ENCODE measurements around the gene PLIN3. TPM values are rescaled to one million over a fixed set of nuclear protein-coding genes. Genes with fewer than 3 reads are reported as not detected.

PLIN3 gene
- total and polyA plus RNA-seq, 9 of the 15 experiments (the other 6 are each of a cell fraction or from before 2014, with no cell fraction given), result 7.5 to 75.6 (median 43.1) TPM

GRCh38 chr19:4870025-4870700 lies 2.7 kb upstream of the PLIN3 start (continued):
- TF ChIP-seq ZBTB40 (IDR thresholded peaks at IDR 0.05) (0 out of 2 replicates have a peak, but pooled peaks have one; percentile 17), ZBTB40 (CRISPR knock-in tag; IDR thresholded peaks at IDR 0.05) (no peak), PHF8 (IDR thresholded peaks at IDR 0.05; ENCODE audit: borderline replicate concordance, low read length) (no peak), MTA3 (IDR thresholded peaks at IDR 0.05; ENCODE audit: borderline replicate concordance) (peak; percentile 51; the same call in 1 of the 2 replicates), MAX (CRISPR knock-in tag; IDR thresholded peaks at IDR 0.05) (no peak), ZMIZ1 (IDR thresholded peaks at IDR 0.05; ENCODE audit: low read depth in 2 of 2, low read length in 2 of 2) (no peak; a peak in 1 of 4 replicates), HDGF (IDR thresholded peaks at IDR 0.05) (peak; percentile 96), ID3 (CRISPR knock-in tag; IDR thresholded peaks at IDR 0.05) (no peak), ID3 (tag; IDR thresholded peaks at IDR 0.05) (peak; percentile 38; the same call in 1 of the 2 replicates), RB1 (IDR thresholded peaks at IDR 0.05; ENCODE audit: low read depth) (no peak), RBM14 (IDR thresholded peaks at IDR 0.05; ENCODE audit: borderline replicate concordance, insufficient read depth, low read depth, low read length) (no peak), ZFP1 (CRISPR knock-in tag; IDR thresholded peaks at IDR 0.05) (no peak), TRIM24 (IDR thresholded peaks at IDR 0.05) (peak; percentile 67 to 85)

Measured in K562 (cell line).